ENCODE results near the gene HOXC10.

HOXC10 gene

GRCh38 chr12:53984901-53985691, at the start of gene HOXC10:
HOXC10 (plus strand) TSS chr12:53985146; CDS start chr12:53985260, 114 bp downstream.
- peak; percentile 65 for DNase-seq

- DNase-seq, result no peak
Observed at GRCh38 chr12:53935383-53936341, 49.3 kb upstream of the HOXC10 start.

- DNase-seq, result no peak
Observed at GRCh38 chr12:53937099-53937498, 47.8 kb upstream of the HOXC10 start.

- no peak for DNase-seq
Observed at GRCh38 chr12:53937596-53938325, 47.2 kb upstream of the HOXC10 start.

GRCh38 chr12:53938326-53939140, 46.4 kb upstream of the HOXC10 start, which contains the start of gene HOXC13:
HOXC13 (plus strand) TSS chr12:53938831; CDS start chr12:53938907, 76 bp downstream.
- DNase-seq, result no peak

GRCh38 chr12:53939141-53940108, 45.5 kb upstream of the HOXC10 start:
- no peak for DNase-seq

GRCh38 chr12:53940443-53941014, 44.4 kb upstream of the HOXC10 start:
- DNase-seq, result no peak

GRCh38 chr12:53941187-53941586, 43.8 kb upstream of the HOXC10 start:
- no peak for DNase-seq

- no peak for DNase-seq
Observed at GRCh38 chr12:53941750-53942149, 43.2 kb upstream of the HOXC10 start.

GRCh38 chr12:53942467-53942997, 42.4 kb upstream of the HOXC10 start:
- no peak for DNase-seq

- no peak for DNase-seq
Observed at GRCh38 chr12:53944209-53944608, 40.7 kb upstream of the HOXC10 start.

GRCh38 chr12:53944907-53945847, 39.8 kb upstream of the HOXC10 start:
- DNase-seq, result no peak

GRCh38 chr12:53947743-53948142, 37.2 kb upstream of the HOXC10 start:
- no peak for DNase-seq

- DNase-seq, result no peak
Observed at GRCh38 chr12:53948650-53949593, 36.0 kb upstream of the HOXC10 start.

GRCh38 chr12:53949631-53950436, 35.1 kb upstream of the HOXC10 start:
- DNase-seq, result no peak

- DNase-seq, result no peak
Observed at GRCh38 chr12:53950437-53950773, 34.5 kb upstream of the HOXC10 start.
